Fibroblast of the aortic adventitia (primary cell): Measurements from ENCODE around the gene NUPR1. TPM values are rescaled to one million over a fixed set of nuclear protein-coding genes. Genes with fewer than 3 reads are reported as not detected.

Experiments
- DNase-seq: peaks from one replicate; pipeline ENCODE4 v3.0.0-alpha.2; 2010; ENCODE audit warnings: low read depth
- H3K4me3 ChIP-seq: 2 replicates; pipeline ENCODE4 v1.5.1; 2011; ENCODE audit warnings: low read depth, mild to moderate bottlenecking, control low read depth, low read length, moderate library complexity
- CTCF ChIP-seq: IDR thresholded peaks from 2 replicates; pipeline ENCODE4 v1.5.1; 2011; ENCODE audit warnings: mild to moderate bottlenecking, low read length, control low read depth, inconsistent platforms; ENCODE audit not compliant: insufficient read depth
- total RNA-seq: library from RNA; depleted of rRNA; stranded (reverse); fragments of >200 nt; gene quantifications from 2 replicates; pipeline ENCODE4 v1.2.3, GENCODE V29; 2012; ENCODE audit warnings: low replicate concordance

Gene NUPR1
- total RNA-seq, 1 donor = 28.8 TPM

DNA sequence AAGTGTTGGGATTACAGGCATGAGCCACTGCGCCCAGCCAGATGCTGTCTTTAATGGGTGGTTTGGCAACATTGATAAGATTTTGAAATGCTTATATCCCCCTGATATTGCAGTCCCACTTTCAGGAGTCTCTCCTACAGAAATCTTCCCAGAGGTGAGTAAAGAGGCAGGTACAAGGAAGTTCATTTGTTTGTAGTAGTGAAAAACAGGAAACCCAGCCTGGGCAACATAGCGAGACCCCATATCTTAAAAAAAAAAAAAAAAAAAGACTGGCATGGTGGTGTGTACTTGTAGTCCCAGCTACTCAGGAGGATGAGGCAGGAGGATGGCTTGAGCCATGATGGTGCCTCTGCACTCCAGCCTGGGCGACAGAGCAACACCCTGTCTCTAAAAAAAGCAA lies 6.2 kb upstream of the NUPR1 start:
- H3K4me3 ChIP-seq = no peak overlapping the region
- no peak for DNase-seq
- no peak for TF ChIP-seq CTCF

- no peak for TF ChIP-seq CTCF
- no peak for DNase-seq
- H3K4me3 ChIP-seq = no peak overlapping the region
Observed at GRCh38 chr16:28543072-28543471, 4.3 kb upstream of the NUPR1 start.

DNA sequence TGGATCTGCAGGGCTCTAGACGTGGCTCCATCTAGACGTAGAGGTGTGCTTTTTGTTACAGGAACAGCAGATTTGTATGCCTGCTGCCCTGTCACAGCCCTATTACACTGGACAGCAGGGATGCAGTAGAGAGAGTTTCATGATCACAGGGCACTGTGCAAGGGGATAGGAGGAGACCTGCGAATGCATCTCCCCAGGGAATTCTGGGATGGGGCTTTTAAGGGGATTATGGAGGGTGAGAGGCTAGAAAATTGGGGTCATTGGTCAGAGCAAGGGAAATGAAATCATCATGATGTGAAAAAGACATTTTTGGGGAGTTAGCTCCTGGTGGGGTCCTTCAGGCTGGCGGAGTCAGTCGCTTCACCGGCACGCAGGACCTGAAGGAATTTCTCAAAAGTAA lies 3.9 kb upstream of the NUPR1 start:
- TF ChIP-seq CTCF = no peak
- H3K4me3 ChIP-seq = no peak overlapping the region
- DNase-seq = no peak

DNA sequence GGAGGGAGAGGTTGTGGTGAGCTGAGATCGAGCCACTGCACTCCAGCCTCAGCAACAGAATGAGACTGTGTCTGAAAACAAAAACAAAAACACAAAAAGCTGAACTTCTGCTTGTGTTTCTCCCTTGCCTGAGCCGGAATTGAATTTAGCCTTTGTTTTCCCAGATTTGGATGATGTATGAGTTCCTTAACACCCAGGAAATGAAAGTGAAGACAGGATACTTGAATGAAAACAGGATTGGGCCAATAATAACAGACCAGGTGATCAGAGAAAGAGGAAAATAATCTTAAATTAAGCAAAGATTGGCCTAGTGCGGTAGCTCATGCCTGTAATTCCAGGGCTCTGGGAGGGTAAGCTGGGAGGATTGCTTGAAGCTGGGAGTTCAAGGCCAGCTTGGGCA lies 1.6 kb upstream of the NUPR1 start:
- no peak overlapping the region for H3K4me3 ChIP-seq
- TF ChIP-seq CTCF = no peak
- no peak for DNase-seq

GRCh38 chr16:28537964-28538732 lies 626 bp downstream of the NUPR1 start:
- H3K4me3 ChIP-seq = peak overlapping the region; percentile 89
- no peak for DNase-seq
- no peak for TF ChIP-seq CTCF

DNA sequence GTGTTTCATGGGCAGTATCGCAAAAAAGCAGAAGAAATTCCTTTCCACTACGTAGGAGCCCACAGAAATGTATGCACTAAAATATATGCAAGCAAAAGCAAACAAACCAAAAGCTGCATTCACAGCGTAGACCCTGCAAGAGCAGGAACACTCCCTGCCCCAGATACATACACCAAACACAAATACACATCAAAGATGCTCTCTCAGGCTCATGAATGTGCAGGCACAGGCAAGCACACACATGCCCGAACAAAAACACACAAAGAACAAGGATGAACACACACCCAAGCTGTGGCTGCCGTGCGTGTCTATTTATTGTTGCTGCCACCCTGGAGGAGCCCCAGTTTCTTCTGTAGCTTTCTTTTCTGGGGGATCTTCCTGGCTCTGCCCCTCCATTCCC lies 1.7 kb downstream of the NUPR1 start:
- H3K4me3 ChIP-seq = peak overlapping the region; percentile 89
- DNase-seq = no peak
- TF ChIP-seq CTCF = no peak
